C4-2B (cell line): ENCODE data around the gene FADS2.

Experiments used
- H3K27ac ChIP-seq: fragments of 450-650 bp; 2 replicates; pipeline ENCODE4 v1.5.1; 2017
- CTCF ChIP-seq: fragments of 450-650 bp; conservative IDR thresholded peaks from 2 replicates; pipeline ENCODE4 v1.5.1; 2017; ENCODE audit warnings: mild to moderate bottlenecking
- ZFX ChIP-seq: fragments of 450-650 bp; IDR thresholded peaks from 2 replicates; pipeline ENCODE4 v1.6.1; 2017

The FADS2 gene

GRCh38 chr11:61827571-61828378 lies at the start of gene FADS2:
FADS2 (plus strand) TSS chr11:61828300; CDS start chr11:61828391, 91 bp downstream.
- TF ChIP-seq CTCF (no peak), ZFX (peak; percentile 65)
- peak within 1 kb of the TSS; percentile 99 for H3K27ac ChIP-seq

GRCh38 chr11:61778357-61778886 lies 49.7 kb upstream of the FADS2 start:
- TF ChIP-seq CTCF (no peak), ZFX (no peak)
- H3K27ac ChIP-seq, result no peak overlapping the region

- H3K27ac ChIP-seq, result no peak overlapping the region
- TF ChIP-seq CTCF (no peak), ZFX (no peak)
Observed at GRCh38 chr11:61778920-61779650, 49.0 kb upstream of the FADS2 start.

- H3K27ac ChIP-seq, result no peak overlapping the region
- no peak for TF ChIP-seq ZFX
- no peak for TF ChIP-seq CTCF
Observed at GRCh38 chr11:61779666-61780525, 48.2 kb upstream of the FADS2 start.

GRCh38 chr11:61780581-61781162 lies 47.4 kb upstream of the FADS2 start:
- TF ChIP-seq CTCF, result no peak
- no peak for TF ChIP-seq ZFX
- no peak overlapping the region for H3K27ac ChIP-seq

GRCh38 chr11:61781585-61781984 lies 46.5 kb upstream of the FADS2 start:
- H3K27ac ChIP-seq, result no peak overlapping the region
- TF ChIP-seq CTCF (no peak), ZFX (no peak)
